ENCODE data around the gene THSD7B. TPM values are rescaled to one million over a fixed set of nuclear protein-coding genes. Genes with fewer than 3 reads are reported as not detected.
"Not testable (repeated sequence)": the region's sequence is repeated elsewhere in the genome, so short reads cannot be mapped to it uniquely, and the experiment has no call there.

The THSD7B gene
- total RNA-seq, 1 donor from 2014 or later = 8.1 TPM

DNA sequence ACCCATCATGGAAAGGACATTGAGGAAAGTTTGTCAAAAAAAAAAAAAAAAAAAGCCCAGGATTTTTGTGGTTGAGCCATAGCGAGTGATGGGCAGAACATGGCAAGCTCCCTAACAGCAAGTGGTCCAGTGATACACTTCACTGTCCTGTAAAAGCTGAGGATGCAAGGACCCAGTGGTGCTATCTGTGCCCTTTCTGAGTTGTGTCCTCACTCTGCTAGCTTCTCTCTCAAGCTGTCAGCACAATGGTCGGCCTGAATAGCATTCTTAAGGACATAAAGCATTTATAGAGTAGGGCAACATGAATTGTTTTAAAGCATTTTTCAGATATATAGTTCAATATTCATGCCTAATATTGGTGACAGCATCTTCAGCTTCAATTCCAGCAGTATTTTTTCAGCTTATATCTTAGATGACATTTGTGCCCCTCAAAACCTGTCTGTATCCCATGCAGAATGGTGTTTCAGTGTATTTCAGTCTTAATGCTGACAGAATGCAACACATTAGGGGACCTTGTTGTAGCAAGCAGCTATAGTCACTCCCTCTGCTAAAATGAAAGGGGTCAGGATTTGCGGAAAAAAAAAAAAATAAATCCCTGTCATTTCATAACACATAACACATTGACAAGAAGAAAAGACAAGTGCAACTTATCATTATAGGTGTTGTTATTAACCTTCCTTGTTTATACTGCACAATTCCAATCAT is 496.7 kb downstream of the THSD7B start:
- DNase-seq = no peak

DNA sequence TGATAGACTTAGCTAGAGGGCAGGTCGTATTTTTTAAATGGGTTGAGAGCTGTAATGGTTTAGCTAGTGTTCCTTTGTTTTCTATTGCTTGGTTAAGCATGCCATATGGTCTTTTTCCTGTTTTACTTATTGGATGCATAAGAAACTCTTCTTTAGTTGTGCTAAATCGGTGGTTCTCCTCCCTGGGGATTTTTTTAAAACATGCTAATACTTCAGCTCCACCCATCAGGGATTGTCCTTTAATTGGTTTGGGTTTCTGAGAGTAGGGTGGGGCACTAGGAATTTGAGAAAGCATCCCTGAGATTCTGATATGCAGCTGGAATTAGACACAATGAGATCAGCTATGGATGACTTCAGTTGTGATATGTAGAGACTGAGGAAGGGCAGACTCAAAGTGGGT is 497.2 kb downstream of the THSD7B start:
- no peak for DNase-seq

- no peak for DNase-seq
Measured at GRCh38 chr2:137287913-137288639, 522.7 kb downstream of the THSD7B start.

DNA sequence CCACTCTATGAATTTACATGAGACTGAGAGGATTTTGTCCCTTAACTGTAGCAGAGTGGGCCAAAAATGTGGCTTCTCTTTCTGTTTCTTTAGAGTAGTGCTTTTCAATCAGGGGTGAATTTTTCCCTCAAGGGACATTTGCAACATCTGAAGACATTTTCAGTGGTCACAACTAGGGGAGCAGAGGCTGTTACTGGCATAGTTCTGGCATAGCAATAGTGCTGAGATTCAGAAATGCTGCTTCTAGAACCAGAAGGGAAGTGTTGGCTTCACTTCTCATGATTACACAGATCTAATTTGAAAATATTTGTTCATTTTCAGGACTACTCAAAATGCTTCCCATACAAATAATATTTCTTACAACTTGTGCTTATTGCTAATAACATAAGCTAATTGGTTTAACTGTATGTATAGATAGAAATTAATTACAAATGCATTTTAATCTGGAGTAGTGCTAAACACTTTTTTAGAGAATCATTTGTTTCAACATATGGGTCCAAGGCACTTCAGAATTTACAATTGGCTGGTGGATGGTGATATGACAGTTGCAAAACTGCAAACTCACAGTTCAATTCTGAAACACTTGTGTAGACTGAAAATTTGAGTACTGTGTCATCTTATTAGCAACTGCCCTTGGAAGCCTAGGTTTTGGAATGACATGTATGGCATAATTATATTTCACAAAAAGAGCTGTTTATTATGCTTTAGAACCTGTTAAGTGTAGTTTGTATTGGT is 526.7 kb downstream of the THSD7B start:
- DNase-seq = no peak

- no peak for DNase-seq
Measured at GRCh38 chr2:137298377-137298776, 533.0 kb downstream of the THSD7B start.

DNA sequence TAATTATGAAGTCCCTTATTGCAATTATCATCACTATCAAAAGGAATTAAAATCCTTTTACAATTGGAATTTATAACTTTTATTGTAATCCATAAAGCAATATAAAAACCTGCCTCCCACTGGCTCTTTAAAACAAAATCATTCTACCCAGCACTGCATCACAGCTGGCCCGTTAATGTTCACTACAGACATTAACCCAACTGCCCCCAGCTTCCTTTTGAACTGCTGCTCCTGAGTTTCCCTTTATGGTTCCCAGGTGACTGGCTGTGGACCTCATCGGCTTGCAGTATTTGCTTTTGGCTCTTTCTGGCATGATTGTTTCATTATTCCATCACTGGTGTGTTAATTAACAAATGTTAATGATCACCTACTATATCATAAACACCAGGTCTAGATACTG is 535.6 kb downstream of the THSD7B start:
- no peak for DNase-seq

DNA sequence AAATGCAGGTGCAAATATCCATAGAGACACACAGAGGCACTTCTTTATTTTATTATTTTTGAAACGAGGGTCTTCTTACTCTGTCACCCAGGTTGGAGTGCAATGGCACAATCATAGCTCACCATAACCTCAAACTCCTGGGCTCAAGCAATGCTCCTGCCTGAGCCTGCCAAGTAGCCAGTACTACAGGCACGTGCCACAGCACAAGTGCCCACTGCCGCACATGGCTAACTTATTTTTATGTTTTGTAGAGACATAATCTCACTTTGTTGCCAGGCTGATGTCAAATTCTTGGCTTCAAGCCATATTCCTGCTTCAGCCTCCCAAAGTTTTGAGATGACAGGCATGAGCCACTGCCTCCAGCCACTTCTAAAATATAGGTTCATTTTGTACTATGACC is 537.6 kb downstream of the THSD7B start:
- DNase-seq = no peak

GRCh38 chr2:137316075-137316474 is 550.7 kb downstream of the THSD7B start:
- DNase-seq = no peak

GRCh38 chr2:137321566-137321965 is 556.2 kb downstream of the THSD7B start:
- DNase-seq = peak; percentile 80

DNA sequence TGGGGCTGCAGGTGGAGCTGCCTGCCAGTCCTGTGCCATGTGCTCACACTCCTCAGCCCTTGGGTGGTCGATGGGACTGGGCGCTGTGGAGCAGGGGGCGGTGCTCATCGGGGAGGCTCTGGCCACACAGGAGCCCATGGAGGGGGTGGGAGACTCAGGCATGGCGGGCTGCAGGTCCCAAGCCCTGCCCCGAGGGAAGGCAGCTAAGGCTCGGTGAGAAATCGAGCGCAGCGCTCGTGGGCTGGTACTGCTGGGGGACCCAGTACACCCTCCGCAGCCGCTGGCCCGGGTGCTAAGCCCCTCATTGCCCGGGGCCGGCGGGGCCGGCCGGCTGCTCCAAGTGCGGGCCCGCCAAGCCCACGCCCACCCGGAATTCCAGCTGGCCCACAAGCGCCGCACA is 566.2 kb downstream of the THSD7B start:
- not testable (repeated sequence) for DNase-seq

- peak; percentile 60 for DNase-seq
Measured at GRCh38 chr2:137333386-137334165, 568.2 kb downstream of the THSD7B start.

- no peak for DNase-seq
Measured at GRCh38 chr2:137336067-137336466, 570.7 kb downstream of the THSD7B start.

DNA sequence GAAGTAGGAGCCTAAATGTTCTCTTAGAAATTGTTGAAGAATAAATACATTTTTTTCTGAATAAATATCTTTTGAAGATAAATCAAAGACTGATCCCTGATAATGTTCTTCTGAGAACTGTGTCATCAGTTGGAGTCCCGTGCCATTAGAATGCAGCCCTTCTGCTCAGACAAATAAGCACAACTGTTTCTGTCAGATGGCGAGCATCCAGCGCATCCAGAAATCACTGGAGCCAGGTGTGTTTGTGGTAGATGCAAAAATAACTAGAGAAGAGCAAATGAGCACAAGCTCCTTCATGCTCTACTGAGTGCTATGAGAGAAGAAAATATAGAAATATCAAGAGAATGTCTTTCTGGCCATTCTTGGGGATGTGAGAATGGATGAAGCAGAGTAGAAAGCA is 573.7 kb downstream of the THSD7B start:
- no peak for DNase-seq

DNA sequence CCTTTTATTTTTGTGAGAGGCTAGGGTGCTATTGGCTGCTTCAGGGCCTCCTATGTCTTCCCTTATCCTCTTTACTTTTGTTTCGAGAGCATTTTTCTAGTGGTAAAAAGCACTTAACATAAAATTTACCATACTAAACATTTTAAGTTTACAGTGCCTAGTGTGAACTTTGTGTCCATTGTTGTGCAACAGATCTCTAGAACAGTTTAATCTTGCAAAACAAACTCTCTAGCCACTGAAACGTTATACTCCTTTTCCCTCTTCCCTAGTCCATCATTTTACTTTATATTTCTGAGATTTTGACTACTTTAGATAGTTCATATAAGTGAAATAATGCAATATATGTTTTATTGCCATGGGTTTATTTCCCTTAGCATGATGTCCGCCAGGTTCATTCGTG is 580.6 kb downstream of the THSD7B start:
- no peak for DNase-seq

DNA sequence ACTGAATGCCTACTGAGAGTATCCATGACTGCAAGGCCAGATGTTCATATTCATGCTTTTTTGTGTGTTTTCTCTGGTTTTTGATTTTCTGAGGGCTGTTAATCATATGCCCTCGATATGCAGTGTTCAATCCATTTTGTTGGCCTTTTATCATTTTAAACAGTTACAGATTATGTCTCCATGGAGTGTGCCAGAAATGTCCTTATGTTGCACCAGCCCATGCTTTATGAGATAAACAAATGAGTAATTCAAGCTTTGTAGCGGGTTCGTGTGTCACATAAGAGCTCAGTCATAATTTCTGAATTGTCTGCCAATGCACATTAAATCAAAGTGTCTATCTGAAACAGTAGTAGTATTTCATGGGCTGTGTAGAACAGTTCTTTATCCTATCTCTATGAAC is 583.0 kb downstream of the THSD7B start:
- peak; percentile 94 for DNase-seq

- DNase-seq = no peak
Measured at GRCh38 chr2:137357634-137358033, 592.3 kb downstream of the THSD7B start.

DNA sequence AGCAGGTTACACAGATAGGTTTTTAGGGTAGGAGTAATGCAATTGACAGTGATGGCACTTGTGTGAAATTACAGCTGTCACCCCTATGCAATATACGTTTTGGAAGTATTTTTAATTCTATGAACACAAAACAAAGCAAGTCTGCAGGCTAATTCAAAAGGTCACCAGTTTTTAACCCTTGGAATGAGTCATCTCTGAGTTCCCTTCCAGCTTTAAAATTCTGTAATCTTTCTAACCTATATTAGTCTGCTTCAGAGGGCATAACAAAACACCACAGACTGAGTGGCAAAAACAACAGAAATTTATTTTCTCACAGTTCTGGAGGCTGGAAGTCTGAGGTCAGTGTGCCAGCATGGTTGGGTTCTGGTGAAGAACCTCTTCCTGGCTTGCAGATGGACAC is 602.0 kb downstream of the THSD7B start:
- DNase-seq = no peak

GRCh38 chr2:137369106-137369505 is 603.8 kb downstream of the THSD7B start:
- no peak for DNase-seq

GRCh38 chr2:137379186-137379585 is 613.8 kb downstream of the THSD7B start:
- no peak for DNase-seq

- no peak for DNase-seq
Measured at GRCh38 chr2:137380610-137381009, 615.3 kb downstream of the THSD7B start.

DNA sequence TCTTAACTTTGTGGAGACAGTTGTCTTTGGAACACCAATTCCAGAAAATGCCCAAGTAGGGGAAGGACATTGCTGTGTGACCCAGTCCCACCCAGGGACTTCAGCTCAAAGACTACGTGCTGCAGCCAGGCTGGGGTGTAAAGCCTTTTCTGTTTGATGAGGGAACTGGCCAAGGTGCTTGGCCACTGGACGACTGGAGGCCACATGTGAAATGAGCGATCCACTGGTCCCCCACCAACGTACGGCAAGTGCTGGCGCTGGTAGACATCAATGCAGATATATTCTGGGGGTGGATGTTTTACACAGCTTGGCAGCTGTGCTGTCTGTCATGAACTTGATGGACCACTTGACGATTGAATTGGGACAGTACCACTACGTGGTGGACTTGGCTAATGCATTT is 616.4 kb downstream of the THSD7B start:
- no peak for DNase-seq

DNA sequence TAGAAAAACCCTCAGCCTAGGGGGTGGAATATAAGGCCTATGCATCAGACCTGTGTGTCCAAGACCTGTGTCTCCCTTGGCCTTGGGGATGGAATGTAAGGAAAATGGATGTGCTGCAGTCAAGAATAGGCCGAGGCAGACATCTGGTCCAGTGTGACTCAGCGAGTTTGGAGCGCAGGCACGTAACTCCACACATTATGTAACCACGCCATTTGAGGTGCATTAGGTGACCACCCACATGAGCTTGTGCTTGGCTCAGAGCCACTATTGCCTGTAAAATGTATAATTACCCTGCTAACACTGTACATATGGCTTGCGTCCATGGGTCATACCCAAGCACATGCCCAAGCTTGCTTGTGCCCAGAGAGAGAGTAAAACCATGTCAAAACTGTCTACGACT is 618.0 kb downstream of the THSD7B start:
- no peak for DNase-seq

DNA sequence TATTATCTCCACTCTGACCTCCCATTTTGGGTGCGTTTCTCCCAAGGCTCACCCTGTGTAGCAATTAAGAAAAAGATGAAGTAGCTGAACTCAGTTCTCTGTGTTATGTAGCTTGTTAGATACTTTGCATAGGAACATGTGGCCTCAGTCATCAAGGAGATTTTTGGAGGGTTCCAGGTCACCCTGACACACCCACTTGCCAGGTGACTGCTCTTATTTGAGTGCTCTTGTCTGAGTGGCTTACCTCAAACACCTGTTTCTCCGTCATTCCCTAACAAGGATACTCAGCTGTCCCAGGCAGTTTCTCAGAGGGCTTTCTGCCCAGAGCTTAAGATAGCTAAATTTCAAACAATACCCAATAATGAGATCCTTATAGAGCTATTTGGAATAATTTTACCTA is 621.7 kb downstream of the THSD7B start:
- DNase-seq = no peak

All from skin of body (tissue), 2 donors.